GM19351 (cell line): ENCODE results near the gene MTAP.
"Not testable (repeated sequence)": the region's sequence is repeated elsewhere in the genome, so short reads cannot be mapped to it uniquely, and the experiment has no call there.

Source experiments
- ATAC-seq: cut with Tn5 transposase; IDR thresholded peaks from one replicate; pipeline ENCODE4 v1.9.1; 2021; ENCODE audit warnings: mild to moderate bottlenecking, moderate library complexity; ENCODE audit not compliant: unreplicated experiment

Gene MTAP

GRCh38 chr9:21906213-21906612 is 103.8 kb downstream of the MTAP start:
- no peak for ATAC-seq

GRCh38 chr9:21906881-21907280 is 104.4 kb downstream of the MTAP start:
- no peak for ATAC-seq

DNA sequence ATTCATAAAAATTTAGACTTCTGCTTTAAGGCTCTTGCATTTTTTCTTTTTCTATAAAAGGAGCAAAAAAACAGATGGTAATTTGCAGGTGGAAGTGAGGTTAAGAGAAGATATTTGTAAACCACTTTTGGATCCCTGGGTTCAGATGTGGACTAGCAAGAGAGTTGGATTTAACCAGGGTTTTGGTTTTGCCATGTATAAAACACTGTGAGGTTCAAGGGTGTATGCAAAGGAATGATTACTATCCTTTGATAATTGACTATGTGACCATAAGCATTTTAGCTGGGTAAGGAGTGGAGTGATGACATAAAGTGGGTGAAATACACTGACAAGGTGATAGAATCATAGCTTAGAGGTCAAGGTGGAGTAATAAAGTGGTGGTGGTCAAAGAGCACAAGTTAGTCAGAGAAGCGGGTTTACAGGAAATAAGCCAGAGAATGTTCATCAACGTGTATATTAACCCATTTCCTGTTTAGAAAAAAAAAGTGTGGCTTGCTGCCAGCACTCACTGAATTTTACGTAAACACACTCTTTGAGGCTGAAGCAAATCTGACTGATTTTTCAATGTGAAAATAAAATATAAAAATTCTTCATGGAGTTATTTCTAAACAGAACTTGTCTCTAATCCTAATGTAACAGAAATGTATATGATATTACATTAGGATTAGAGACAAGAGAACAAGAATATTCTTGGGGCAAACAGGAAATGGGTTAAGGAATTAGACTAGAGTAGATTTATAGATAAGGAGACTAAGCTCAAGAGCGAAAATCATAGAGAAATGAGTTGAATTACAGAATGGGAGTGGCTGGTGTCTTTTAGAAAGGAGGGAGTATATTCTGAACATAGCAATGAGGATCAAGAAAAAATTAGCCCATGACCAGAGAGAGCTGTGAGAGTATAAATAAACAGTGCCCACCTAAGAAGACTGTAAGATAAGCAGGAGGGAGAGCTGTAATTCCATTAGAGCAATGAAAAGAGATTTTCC is 117.2 kb downstream of the MTAP start:
- peak; percentile 86 for ATAC-seq

- ATAC-seq, result no peak
Measured at GRCh38 chr9:21923694-21924093, 121.3 kb downstream of the MTAP start.

DNA sequence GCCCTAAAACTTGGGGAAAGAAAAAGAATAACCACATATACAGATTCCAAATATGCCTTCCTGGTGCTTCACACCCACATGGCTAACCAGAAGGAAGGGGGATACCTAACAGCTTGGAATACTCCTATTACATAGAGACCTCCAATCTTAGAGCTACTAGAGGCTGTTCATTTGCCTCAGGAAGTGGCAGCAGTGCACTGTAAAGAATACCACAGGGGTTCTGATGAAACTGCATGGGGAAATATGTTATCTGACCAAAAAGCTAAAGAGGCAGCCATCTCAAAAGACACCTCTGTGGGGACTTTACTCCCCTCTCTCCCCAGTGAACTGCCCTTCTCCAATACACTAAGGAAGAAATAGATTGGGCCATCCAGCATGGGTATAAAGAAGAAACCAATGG is 125.3 kb downstream of the MTAP start:
- ATAC-seq, result no peak

DNA sequence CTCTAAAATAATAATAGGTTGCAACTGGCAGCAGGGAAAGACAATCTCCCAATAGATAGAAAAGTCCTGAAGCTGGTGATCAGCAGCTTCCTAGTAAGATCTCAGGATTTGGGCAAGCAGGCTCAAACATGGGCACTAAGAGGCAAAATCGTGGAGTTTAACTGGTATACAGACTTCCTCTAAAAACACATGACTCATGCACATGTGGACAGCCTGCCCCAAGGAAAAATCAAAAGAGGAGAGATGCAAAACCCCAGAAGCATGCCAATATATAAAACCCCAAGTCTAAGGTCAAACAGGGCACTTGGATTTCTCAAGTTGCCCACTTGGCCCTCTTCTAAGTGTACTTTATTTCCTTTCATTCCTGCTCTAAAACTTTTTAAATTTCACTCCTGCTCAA is 129.0 kb downstream of the MTAP start:
- ATAC-seq, result no peak

- ATAC-seq, result no peak
Measured at GRCh38 chr9:21933281-21933680, 130.8 kb downstream of the MTAP start.

GRCh38 chr9:21933865-21934264 is 131.4 kb downstream of the MTAP start:
- no peak for ATAC-seq

DNA sequence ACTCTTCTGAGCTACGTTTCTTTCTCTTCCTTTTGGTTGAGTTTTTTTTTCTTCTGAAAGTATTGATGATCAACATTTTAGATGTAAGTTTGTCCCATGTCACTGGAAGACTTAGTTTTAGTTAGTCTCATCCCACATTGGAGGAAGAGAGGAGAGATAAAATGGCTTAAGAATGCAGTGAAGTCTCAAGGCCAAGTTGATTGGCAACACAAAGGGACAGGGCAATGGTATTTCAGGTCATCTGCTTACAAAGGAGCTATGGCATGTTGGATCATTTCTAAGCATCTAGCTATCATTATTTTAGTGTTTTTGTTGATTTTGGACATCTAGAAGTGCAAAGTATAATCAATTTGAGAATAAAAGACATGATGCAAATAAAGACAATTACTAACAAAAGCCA is 133.2 kb downstream of the MTAP start:
- no peak for ATAC-seq

DNA sequence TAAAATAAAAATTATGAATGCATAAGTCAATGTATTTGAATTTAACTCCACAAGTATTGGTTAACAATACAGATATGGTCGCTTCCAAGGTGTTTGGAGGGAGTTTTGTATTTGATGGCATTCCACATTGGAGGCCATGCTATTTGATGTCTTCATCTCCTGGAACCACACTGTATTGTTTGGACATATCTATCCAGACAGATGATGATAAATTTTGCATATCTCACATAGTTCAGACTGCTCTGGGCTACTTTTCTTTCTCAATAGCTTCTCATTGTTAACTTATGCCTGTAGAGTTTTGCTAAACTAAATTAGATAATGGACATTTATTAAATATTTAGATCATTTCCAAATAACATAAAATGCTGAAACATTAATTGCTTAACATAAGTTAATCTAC is 133.7 kb downstream of the MTAP start:
- ATAC-seq, result no peak

DNA sequence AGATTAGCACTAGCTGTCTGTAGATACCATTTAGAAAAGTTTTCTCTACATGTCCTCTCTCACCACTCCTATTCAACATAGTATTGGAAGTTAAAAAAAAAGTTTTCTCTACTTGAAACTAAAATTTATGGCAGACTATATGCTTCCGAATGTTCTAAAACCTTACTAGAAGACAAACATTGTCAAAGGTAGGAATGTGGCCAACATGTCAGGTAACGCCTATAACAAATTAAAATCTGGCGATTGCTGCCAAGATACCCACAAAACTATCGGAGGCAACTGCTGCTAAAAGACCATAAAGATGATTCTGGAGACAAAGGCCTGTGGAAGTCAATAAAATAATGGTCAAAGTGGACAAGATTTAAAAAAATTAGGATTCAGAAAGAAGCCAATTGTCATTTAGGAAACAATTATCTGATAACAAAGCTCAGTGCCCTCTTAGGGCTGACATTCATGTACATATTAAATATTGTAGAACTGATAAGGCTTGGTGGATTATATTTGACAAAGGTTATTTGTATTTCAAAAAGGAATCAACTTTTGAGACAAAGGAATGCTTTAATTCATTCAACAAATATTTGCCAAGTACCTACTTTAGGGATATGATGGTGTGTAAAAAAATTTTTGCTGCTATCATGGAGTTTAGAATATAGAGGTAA is 139.0 kb downstream of the MTAP start:
- ATAC-seq, result no peak

DNA sequence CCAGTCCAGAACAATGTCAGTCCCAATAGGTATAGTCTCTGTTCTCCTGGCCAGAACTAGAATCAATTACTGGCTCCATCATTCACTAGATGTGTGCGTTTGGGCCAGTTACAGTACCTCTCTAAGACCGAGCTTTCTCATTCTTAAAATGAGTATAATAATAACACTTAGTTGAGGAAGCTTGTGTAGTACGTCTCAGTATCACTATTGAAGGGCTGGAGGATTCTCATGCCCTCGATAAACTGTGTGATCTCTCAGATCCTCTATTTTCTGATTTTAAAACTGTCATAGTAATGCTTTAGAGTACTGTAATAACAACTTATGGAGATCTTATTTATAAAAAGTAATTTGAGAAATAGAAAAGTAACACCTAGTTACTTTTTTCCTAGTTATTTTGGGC is 141.0 kb downstream of the MTAP start:
- peak; percentile 96 for ATAC-seq

GRCh38 chr9:21945606-21946005 is 143.2 kb downstream of the MTAP start:
- no peak for ATAC-seq

DNA sequence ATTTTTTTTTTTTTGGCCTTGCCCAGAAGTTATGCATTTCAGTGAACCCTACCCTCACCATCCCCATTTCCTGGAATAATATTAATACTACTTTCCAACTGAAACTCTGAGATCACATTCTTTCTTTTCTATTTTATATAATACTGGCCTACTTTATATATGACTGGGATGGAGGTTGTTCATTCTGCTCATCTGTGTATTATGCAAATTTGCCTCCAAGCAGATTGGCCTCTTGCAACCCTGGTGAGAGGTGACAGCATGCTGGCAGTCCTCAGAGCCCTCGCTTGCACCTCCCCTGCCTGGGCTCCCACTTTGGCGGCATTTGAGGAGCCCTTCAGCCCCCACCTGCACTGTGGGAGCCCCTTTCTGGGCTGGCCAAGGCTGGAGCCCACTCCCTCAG is 156.4 kb downstream of the MTAP start:
- ATAC-seq, result no peak

DNA sequence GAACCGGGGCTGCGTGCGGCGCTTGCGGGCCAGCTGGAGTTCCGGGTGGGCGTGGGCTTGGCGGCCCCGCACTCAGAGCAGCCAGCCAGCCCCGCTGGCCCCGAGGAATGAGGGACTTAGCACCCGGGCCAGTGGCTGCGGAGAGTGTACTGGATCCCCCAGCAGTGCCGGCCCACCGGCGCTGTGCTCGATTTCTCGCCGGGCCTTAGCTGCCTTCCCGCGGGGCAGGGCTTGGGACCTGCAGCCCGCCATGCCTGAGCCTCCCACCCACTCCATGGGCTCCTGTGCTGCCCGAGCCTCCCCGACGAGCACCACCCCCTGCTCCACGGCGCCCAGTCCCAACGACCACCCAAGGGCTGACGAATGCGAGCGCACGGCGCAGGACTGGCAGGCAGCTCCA is 156.8 kb downstream of the MTAP start:
- not testable (repeated sequence) for ATAC-seq

DNA sequence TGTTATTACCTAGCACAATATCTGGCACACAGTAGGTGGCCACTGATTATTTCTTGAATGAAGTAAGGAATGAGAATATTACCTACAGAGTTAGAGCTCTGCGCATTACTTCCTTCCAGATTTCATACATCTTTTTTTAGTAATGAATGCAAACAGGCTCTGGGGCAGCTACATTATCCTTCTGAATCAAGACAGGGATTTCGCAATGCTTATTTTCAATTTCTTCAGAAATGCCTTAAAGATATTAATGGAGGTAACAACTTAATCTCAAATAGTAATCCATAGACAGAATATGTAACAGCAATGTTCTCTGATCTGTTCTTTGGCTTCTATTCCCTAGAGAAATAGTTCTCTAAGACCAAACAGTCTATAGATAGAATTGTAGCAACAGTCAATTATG is 159.1 kb downstream of the MTAP start:
- ATAC-seq, result no peak

GRCh38 chr9:21964925-21965385 is 162.5 kb downstream of the MTAP start:
- ATAC-seq, result peak; percentile 69

- ATAC-seq, result peak; percentile 84
Measured at GRCh38 chr9:21965401-21965951, 163.0 kb downstream of the MTAP start.

GRCh38 chr9:21966140-21966851 is 163.9 kb downstream of the MTAP start:
- no peak for ATAC-seq

DNA sequence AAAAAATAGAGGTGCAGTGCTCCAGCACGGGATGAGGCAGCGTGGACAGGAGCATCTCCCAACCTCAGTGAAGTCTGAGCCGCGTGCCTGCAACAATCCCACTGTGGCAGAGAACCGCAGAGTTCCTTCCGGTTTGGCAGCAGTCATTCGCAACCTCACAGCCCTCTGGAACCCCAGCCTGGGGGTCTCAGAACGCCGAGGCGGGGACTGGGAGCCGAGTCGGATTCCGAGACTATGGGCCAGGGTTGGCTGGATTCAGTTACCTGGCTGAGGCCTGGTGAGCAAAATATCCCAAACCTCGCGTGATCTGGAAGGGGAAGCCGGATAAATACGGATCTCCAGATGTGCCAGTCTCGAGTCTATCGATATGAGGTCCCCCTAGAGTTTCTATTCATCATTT is 164.7 kb downstream of the MTAP start:
- ATAC-seq, result no peak

DNA sequence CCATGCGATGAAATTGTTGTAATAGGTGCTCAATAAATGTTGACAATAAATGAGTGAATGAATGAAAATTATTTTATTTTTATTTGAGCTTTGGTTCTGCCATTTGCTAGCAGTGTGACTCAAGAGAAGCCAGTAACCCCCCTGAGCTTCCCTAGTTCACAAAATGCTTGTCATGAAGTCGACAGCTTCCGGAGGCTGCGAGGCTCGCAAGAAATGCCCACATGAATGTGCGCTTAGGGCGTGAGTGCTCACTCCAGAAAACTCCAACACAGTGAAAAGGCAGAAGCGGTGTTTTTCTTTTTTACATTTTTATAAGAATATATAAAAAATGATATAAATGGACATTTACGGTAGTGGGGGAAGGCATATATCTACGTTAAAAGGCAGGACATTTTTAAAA is 165.3 kb downstream of the MTAP start:
- no peak for ATAC-seq
